Kidney (tissue), 14 donors: ENCODE data around the gene L1TD1. TPM values are rescaled to one million over a fixed set of nuclear protein-coding genes. Genes with fewer than 3 reads are reported as not detected.
"Not testable (repeated sequence)": the region's sequence is repeated elsewhere in the genome, so short reads cannot be mapped to it uniquely, and the experiment has no call there.

Experiments used
- DNase-seq, 5 donors: peaks; one replicate each; pipeline ENCODE4 v3.0.0-alpha.2; 2013 to 2020
- FAIRE-seq: peaks from 2 replicates; lab custom pipeline; 2012; peaks lifted over from hg19 to GRCh38; lab: Jason Lieb, UNC
- H3K27ac ChIP-seq, 2 donors: one replicate each; pipeline ENCODE4 v1.7.0; 2013; ENCODE audit warnings: low read depth in 2 of 2, low read length in 2 of 2, inconsistent platforms in 1 of 2
- H3K27me3 ChIP-seq: one replicate; pipeline ENCODE4 v1.7.1; 2013; ENCODE audit warnings: low read length, inconsistent platforms; ENCODE audit not compliant: control insufficient read depth, insufficient read depth
- H3K36me3 ChIP-seq, 3 donors: one replicate each; pipeline versions ENCODE4 v1.7.0 to v1.7.1; 2013; ENCODE audit warnings: low read length in 3 of 3, control low read depth in 1 of 3, inconsistent platforms in 1 of 3; ENCODE audit not compliant: insufficient read depth in 3 of 3, control insufficient read depth in 2 of 3
- H3K4me1 ChIP-seq, 3 donors: one replicate each; pipeline versions ENCODE4 v1.7.0 to v1.7.1; 2013; ENCODE audit warnings: low read length in 3 of 3, inconsistent platforms in 1 of 3, low read depth in 1 of 3; ENCODE audit not compliant: control insufficient read depth in 2 of 3, insufficient read depth in 2 of 3
- H3K4me3 ChIP-seq, 3 donors: one replicate each; pipeline versions ENCODE4 v1.7.0 to v1.8.1; 2013; ENCODE audit warnings: low read length in 3 of 3, control low read depth in 1 of 3, inconsistent platforms in 1 of 3
- H3K9ac ChIP-seq, 3 donors: one replicate each; pipeline versions ENCODE4 v1.7.0 to v1.7.1; 2013; ENCODE audit warnings: low read length in 3 of 3, control low read depth in 1 of 3, inconsistent platforms in 1 of 3
- H3K9me3 ChIP-seq, 3 donors: one replicate each; pipeline versions ENCODE4 v1.7.0 to v1.7.1; 2013; ENCODE audit warnings: low read length in 3 of 3, control low read depth in 1 of 3, inconsistent platforms in 1 of 3; ENCODE audit not compliant: control insufficient read depth in 2 of 3, insufficient read depth in 1 of 3
- CTCF ChIP-seq: IDR thresholded peaks from 3 replicates; pipeline ENCODE4 v1.5.1; 2012; ENCODE audit warnings: mild to moderate bottlenecking, moderate library complexity, borderline replicate concordance; ENCODE audit not compliant: insufficient read depth; ENCODE audit errors: extremely low read depth
- intact Hi-C: fragments of 100-400 bp; cut with DNase I; formaldehyde crosslinking; loops from one replicate; pipeline ENCODE4 v1.11.1; 2022
- polyA plus RNA-seq: library from polyadenylated mRNA; stranded (reverse); fragments of 350-450 nt; fragmentation: Illumina TruSeq; extraction: RNeasy Lipid Tissue Mini Kit (QIAGEN cat#74804); gene quantifications from one replicate; pipeline ENCODE4 v1.2.3, GENCODE V29; 2014; ENCODE audit warnings: low read depth, low replicate concordance; ENCODE audit not compliant: insufficient read depth
- total RNA-seq: library from RNA; stranded (reverse); fragmentation: NEBNext Ultra II Directional; extraction: Animal tissue kit (Norgen Biotek cat#: 25700); gene quantifications from one replicate; pipeline ENCODE4 v1.2.1, GENCODE V29; 2021
- donor health status: control.
- donor health status: control.
- donor health status: control.
- donor health status: control.
- donor health status: control.
- donor health status: DM: yes; HTN: yes; CAD: no.
- donor health status: Normal renal cell carcinoma (clear cell type).

Gene L1TD1
- total and polyA plus RNA-seq, 2 donors from 2014 or later: 0.16 TPM; not detected in 1

GRCh38 chr1:62213075-62213914 is 18.6 kb downstream of the L1TD1 start:
- Histone ChIP-seq H3K36me3 (no peaks in the 10 kb centered on the region), H3K4me1 (no peaks in the 10 kb centered on the region), H3K27ac (no peak overlapping the region), H3K27me3 (no peaks in the 10 kb centered on the region), H3K9ac (no peak overlapping the region), H3K4me3 (no peak overlapping the region), H3K9me3 (peaks cover 0 to 2% (median 0%) of the 10 kb centered on the region in 3 donors)
- TF ChIP-seq CTCF: no peak
- DNase-seq (no peak), FAIRE-seq (no peak)
- intact Hi-C loops: no loop called here

- no peak overlapping the region for H3K4me3 ChIP-seq
- H3K4me1 ChIP-seq: no peaks in the 10 kb centered on the region
- no peaks in the 10 kb centered on the region for H3K9me3 ChIP-seq
- H3K27me3 ChIP-seq: no peaks in the 10 kb centered on the region
- DNase-seq (no peak), FAIRE-seq (no peak)
- intact Hi-C loops: no loop called here
- no peak for TF ChIP-seq CTCF
- no peak overlapping the region for H3K9ac ChIP-seq
- no peak overlapping the region for H3K27ac ChIP-seq
- no peaks in the 10 kb centered on the region for H3K36me3 ChIP-seq
Measured at GRCh38 chr1:62218604-62219003, 24.0 kb downstream of the L1TD1 start.

- H3K36me3 ChIP-seq, H3K27ac ChIP-seq, DNase-seq, H3K4me3 ChIP-seq, H3K4me1 ChIP-seq, intact Hi-C loops, FAIRE-seq, H3K9me3 ChIP-seq, H3K9ac ChIP-seq, H3K27me3 ChIP-seq: not testable (repeated sequence)
Measured at GRCh38 chr1:62220456-62220855, 25.8 kb downstream of the L1TD1 start.

GRCh38 chr1:62221171-62221570 is 26.5 kb downstream of the L1TD1 start:
- Histone ChIP-seq H3K9me3 (no peaks in the 10 kb centered on the region), H3K9ac (no peak overlapping the region), H3K27me3 (no peaks in the 10 kb centered on the region), H3K36me3 (no peaks in the 10 kb centered on the region), H3K4me3 (no peak overlapping the region), H3K4me1 (no peaks in the 10 kb centered on the region), H3K27ac (no peak overlapping the region)
- DNase-seq (no peak), FAIRE-seq (no peak)
- TF ChIP-seq CTCF: no peak
- intact Hi-C loops: no loop called here
